CD14-positive monocyte (primary cell): ENCODE results near the gene ADGRL3. TPM values are rescaled to one million over a fixed set of nuclear protein-coding genes. Genes with fewer than 3 reads are reported as not detected.

Experiments
- DNase-seq, 3 donors: peaks; one replicate each; pipeline ENCODE4 v3.0.0-alpha.2; 2011 to 2022
- H2AFZ ChIP-seq: 2 replicates; pipeline ENCODE4 v1.6.0; 2012; ENCODE audit warnings: mild to moderate bottlenecking, low read depth, low read length, inconsistent platforms; ENCODE audit not compliant: insufficient read depth, poor library complexity, severe bottlenecking
- H3K27ac ChIP-seq, 2 donors: 1 replicate in 1 of 2; 2 replicates in 1 of 2; pipeline ENCODE4 v1.5.1; 2012 to 2013; ENCODE audit warnings: low read length in 2 of 2, control low read depth in 1 of 2, inconsistent platforms in 1 of 2, low read depth in 1 of 2, mild to moderate bottlenecking in 1 of 2
- H3K27me3 ChIP-seq, 2 donors: one replicate each; pipeline versions ENCODE4 v1.6.0 to v1.6.1; 2011 to 2013; ENCODE audit warnings: low read length in 2 of 2; ENCODE audit not compliant: control insufficient read depth in 2 of 2, insufficient read depth in 2 of 2
- H3K36me3 ChIP-seq, 2 donors: replicated peaks in 1 of 2; 1 replicate in 1 of 2; 2 replicates in 1 of 2; pipeline versions ENCODE4 v1.5.1 to v1.6.1; 2012 to 2013; ENCODE audit warnings: low read length in 2 of 2, control low read depth in 1 of 2, inconsistent platforms in 1 of 2, mild to moderate bottlenecking in 1 of 2; ENCODE audit not compliant: insufficient read depth in 2 of 2, control insufficient read depth in 1 of 2
- H3K4me1 ChIP-seq, 2 donors: 1 replicate in 1 of 2; 2 replicates in 1 of 2; pipeline versions ENCODE4 v1.5.1 to v1.6.1; 2012 to 2013; ENCODE audit warnings: low read length in 2 of 2, control low read depth in 1 of 2, inconsistent platforms in 1 of 2, mild to moderate bottlenecking in 1 of 2, moderate library complexity in 1 of 2; ENCODE audit not compliant: insufficient read depth in 2 of 2, control insufficient read depth in 1 of 2
- H3K4me2 ChIP-seq: replicated peaks from 2 replicates; pipeline ENCODE3; 2012; ENCODE audit warnings: low read length, moderate library complexity, mild to moderate bottlenecking; ENCODE audit not compliant: poor library complexity, severe bottlenecking; ENCODE audit errors: extremely low read depth
- H3K4me3 ChIP-seq, 3 experiments: fragments of 200-600 bp in 1 of 3; sonication (generic) in 1 of 3; replicated peaks in 1 of 3; 1 replicate in 2 of 3; 2 replicates in 1 of 3; pipeline ENCODE4 v1.5.1; 2011 to 2013; ENCODE audit warnings: low read length in 3 of 3, mild to moderate bottlenecking in 3 of 3, control low read depth in 2 of 3, low read depth in 2 of 3, inconsistent platforms in 1 of 3, moderate library complexity in 1 of 3
- H3K79me2 ChIP-seq: 2 replicates; pipeline ENCODE4 v1.6.0; 2012; ENCODE audit warnings: mild to moderate bottlenecking, control low read depth, inconsistent platforms, low read length, moderate library complexity; ENCODE audit not compliant: insufficient read depth
- H3K9ac ChIP-seq: 2 replicates; pipeline ENCODE4 v1.6.0; 2017; ENCODE audit warnings: low read length, mild to moderate bottlenecking; ENCODE audit not compliant: insufficient read depth, poor library complexity, severe bottlenecking
- H3K9me3 ChIP-seq, 2 donors: replicated peaks in 1 of 2; 1 replicate in 1 of 2; 2 replicates in 1 of 2; pipeline versions ENCODE4 v1.5.1 to v1.6.1; 2012 to 2013; ENCODE audit warnings: low read length in 2 of 2, control low read depth in 1 of 2; ENCODE audit not compliant: control insufficient read depth in 1 of 2, insufficient read depth in 1 of 2
- H4K20me1 ChIP-seq: 2 replicates; pipeline ENCODE4 v1.6.0; 2012; ENCODE audit warnings: mild to moderate bottlenecking, low read length, control low read depth, moderate library complexity; ENCODE audit not compliant: insufficient read depth
- H3K27ac Mint-ChIP-seq, 7 donors: one replicate each; pipeline ENCODE4 v1.8.0; 2020; ENCODE audit warnings: mild to moderate bottlenecking in 7 of 7, mixed read lengths in 7 of 7, moderate library complexity in 6 of 7, inconsistent platforms in 2 of 7
- H3K27me3 Mint-ChIP-seq, 3 donors: one replicate each; pipeline ENCODE4 v1.8.0; 2021 to 2022; ENCODE audit warnings: low read depth in 3 of 3, mild to moderate bottlenecking in 3 of 3, mixed read lengths in 3 of 3, moderate library complexity in 3 of 3, inconsistent platforms in 1 of 3
- H3K36me3 Mint-ChIP-seq, 2 donors: one replicate each; pipeline ENCODE4 v1.8.0; 2020; ENCODE audit warnings: mixed read lengths in 2 of 2, inconsistent platforms in 1 of 2, mild to moderate bottlenecking in 1 of 2
- H3K4me1 Mint-ChIP-seq: one replicate; pipeline ENCODE4 v1.8.0; 2020; ENCODE audit warnings: mild to moderate bottlenecking, mixed read lengths
- H3K4me3 Mint-ChIP-seq, 2 donors: one replicate each; pipeline ENCODE4 v1.8.0; 2020; ENCODE audit warnings: mild to moderate bottlenecking in 2 of 2, mixed read lengths in 2 of 2, moderate library complexity in 1 of 2
- H3K9me3 Mint-ChIP-seq, 7 donors: one replicate each; pipeline ENCODE4 v1.8.0; 2020 to 2022; ENCODE audit warnings: mixed read lengths in 7 of 7, mild to moderate bottlenecking in 6 of 7, moderate library complexity in 6 of 7, inconsistent platforms in 2 of 7
- WGBS: methylation state at CpG from one replicate; pipeline ENCODE4 v1.1.5; 2013; ENCODE audit warnings: missing lambda C conversion rate; ENCODE audit not compliant: insufficient coverage; 5-methylcytosine and 5-hydroxymethylcytosine counted together
- intact Hi-C, 2 donors: fragments of 100-400 bp; cut with micrococcal nuclease; formaldehyde crosslinking; loops; one replicate each; pipeline versions ENCODE4 v1.15.0 to v1.15.1; 2023
- polyA plus RNA-seq, 3 donors: library from polyadenylated mRNA; depleted of rRNA in 1 of 3; unstranded in 2 of 3; stranded (reverse) in 1 of 3; fragments of 300-500 nt in 2 of 3; fragments of >200 nt in 1 of 3; fragmentation: Illumina TruSeq in 2 of 3; gene quantifications; 1 replicate in 2 of 3; 2 replicates in 1 of 3; pipeline ENCODE4 v1.2.3, GENCODE V29; 2012 to 2021
- TF ChIP-seq, protein P1 (sequence below): fragments of 200-600 bp; IDR thresholded peaks from one replicate; pipeline ENCODE4 v1.8.0; 2022; ENCODE audit warnings: antibody characterized with exemption, mild to moderate bottlenecking

The ADGRL3 gene
- polyA plus RNA-seq, 3 donors, result not detected

DNA sequence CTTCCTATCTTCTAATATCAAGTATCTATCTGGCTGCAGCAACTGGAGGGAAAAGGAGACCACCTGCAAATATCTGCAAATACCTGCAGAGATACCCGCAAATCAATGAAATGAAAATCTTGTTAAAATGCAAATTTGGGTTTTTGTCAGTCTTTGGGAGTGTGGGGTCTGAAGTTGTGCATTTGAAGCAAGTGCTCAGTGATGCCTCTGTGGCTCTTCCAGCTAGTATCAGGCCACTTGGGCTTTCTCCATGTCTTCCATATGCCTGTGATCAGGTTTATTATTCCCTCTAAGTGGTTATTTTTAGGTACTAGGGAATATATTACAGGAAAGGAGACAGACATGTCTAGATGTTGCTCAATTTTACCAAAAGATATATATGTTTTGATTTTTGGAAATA is 880.3 kb downstream of the ADGRL3 start:
- H3K36me3 Mint-ChIP-seq, result no peaks in the 10 kb centered on the region
- no peak overlapping the region for H3K4me3 ChIP-seq
- H3K4me2 ChIP-seq, result no peak overlapping the region
- H2AFZ ChIP-seq, result no peak overlapping the region
- H3K9me3 Mint-ChIP-seq, result peaks cover 0 to 3% (median 0%) of the 10 kb centered on the region in 7 donors
- H3K27ac ChIP-seq, result no peak overlapping the region
- H3K4me1 ChIP-seq, result no peaks in the 10 kb centered on the region
- TF ChIP-seq, protein P1, sequence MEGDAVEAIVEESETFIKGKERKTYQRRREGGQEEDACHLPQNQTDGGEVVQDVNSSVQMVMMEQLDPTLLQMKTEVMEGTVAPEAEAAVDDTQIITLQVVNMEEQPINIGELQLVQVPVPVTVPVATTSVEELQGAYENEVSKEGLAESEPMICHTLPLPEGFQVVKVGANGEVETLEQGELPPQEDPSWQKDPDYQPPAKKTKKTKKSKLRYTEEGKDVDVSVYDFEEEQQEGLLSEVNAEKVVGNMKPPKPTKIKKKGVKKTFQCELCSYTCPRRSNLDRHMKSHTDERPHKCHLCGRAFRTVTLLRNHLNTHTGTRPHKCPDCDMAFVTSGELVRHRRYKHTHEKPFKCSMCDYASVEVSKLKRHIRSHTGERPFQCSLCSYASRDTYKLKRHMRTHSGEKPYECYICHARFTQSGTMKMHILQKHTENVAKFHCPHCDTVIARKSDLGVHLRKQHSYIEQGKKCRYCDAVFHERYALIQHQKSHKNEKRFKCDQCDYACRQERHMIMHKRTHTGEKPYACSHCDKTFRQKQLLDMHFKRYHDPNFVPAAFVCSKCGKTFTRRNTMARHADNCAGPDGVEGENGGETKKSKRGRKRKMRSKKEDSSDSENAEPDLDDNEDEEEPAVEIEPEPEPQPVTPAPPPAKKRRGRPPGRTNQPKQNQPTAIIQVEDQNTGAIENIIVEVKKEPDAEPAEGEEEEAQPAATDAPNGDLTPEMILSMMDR, result no peak
- no peaks in the 10 kb centered on the region for H3K4me1 Mint-ChIP-seq
- no peak overlapping the region for H3K4me3 Mint-ChIP-seq
- no peaks in the 10 kb centered on the region for H3K79me2 ChIP-seq
- no peak overlapping the region for H3K27ac Mint-ChIP-seq
- no peaks in the 10 kb centered on the region for H3K36me3 ChIP-seq
- WGBS, result 71% methylated on average over 1 of the region's 1 CpG
- DNase-seq, result no peak
- no peaks in the 10 kb centered on the region for H3K9me3 ChIP-seq
- H3K27me3 ChIP-seq, result no peaks in the 10 kb centered on the region
- no peak overlapping the region for H3K9ac ChIP-seq
- H4K20me1 ChIP-seq, result no peaks in the 10 kb centered on the region
- intact Hi-C loops, result no loop called here
- no peaks in the 10 kb centered on the region for H3K27me3 Mint-ChIP-seq

DNA sequence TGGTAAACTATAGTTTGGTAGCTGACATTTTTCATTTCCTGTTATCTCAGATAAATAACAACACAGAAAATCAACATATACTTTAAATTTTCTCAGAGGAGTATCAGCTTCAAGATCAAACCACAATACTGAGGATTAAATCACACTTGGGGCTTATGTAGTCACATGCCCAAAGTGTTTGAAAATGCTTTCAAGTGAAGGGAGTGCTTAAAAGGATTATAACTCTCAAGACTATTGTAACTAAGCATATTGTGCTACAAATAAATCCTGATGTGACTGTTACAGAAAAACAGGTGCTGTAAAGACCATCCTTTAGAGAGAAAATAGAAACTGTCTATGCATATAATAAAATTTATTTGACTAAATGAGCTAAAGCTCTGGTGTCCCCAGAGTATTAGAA is 887.6 kb downstream of the ADGRL3 start:
- no peak for DNase-seq

More for the DNA sequence above, 887.6 kb downstream of the ADGRL3 start:
- Histone ChIP-seq H3K4me3 (no peak overlapping the region), H3K9me3 (no peaks in the 10 kb centered on the region), H3K4me2 (no peak overlapping the region), H3K27ac (no peak overlapping the region), H3K79me2 (no peaks in the 10 kb centered on the region), H2AFZ (no peak overlapping the region), H3K9ac (no peak overlapping the region), H3K36me3 (no peaks in the 10 kb centered on the region), H3K4me1 (no peaks in the 10 kb centered on the region), H3K27me3 (no peaks in the 10 kb centered on the region), H4K20me1 (no peaks in the 10 kb centered on the region)
- Mint-ChIP-seq H3K27ac (no peak overlapping the region), H3K27me3 (no peaks in the 10 kb centered on the region), H3K36me3 (no peaks in the 10 kb centered on the region), H3K4me1 (no peaks in the 10 kb centered on the region), H3K9me3 (peaks cover 0 to 7% (median 4%) of the 10 kb centered on the region in 7 donors), H3K4me3 (no peak overlapping the region)
- TF ChIP-seq, protein P1, result no peak
- intact Hi-C loops, result no loop called here
